Activated naive CD4-positive, alpha-beta T cell treated with Interleukin-2 at 50 U/mL for 16 hours (primary cell): ENCODE measurements around the gene AFG1L.
"Not testable (repeated sequence)": the region's sequence is repeated elsewhere in the genome, so short reads cannot be mapped to it uniquely, and the experiment has no call there.

Experiments used
- DNase-seq: peaks from one replicate; pipeline ENCODE4 v3.0.0-alpha.2; 2020

The AFG1L gene

GRCh38 chr6:108560463-108561308 lies 265.8 kb downstream of the AFG1L start, which contains the start of gene FOXO3:
Gene FOXO3, plus strand, starts transcription at chr6:108560917. Its CDS starts 292 bp downstream, at chr6:108561209.
- DNase-seq: peak; percentile 71

GRCh38 chr6:108561309-108561647 lies 266.4 kb downstream of the AFG1L start:
- not testable (repeated sequence) for DNase-seq

- DNase-seq: no peak
These were observed 267.1 kb downstream of the AFG1L start for GRCh38 chr6:108561742-108562502.

GRCh38 chr6:108562503-108562993 lies 267.7 kb downstream of the AFG1L start:
- DNase-seq: no peak

GRCh38 chr6:108563292-108563691 lies 268.4 kb downstream of the AFG1L start:
- DNase-seq: no peak

- DNase-seq: no peak
These were observed 269.3 kb downstream of the AFG1L start for GRCh38 chr6:108564178-108564577.

GRCh38 chr6:108565091-108565766 lies 270.4 kb downstream of the AFG1L start:
- DNase-seq: no peak

GRCh38 chr6:108565893-108566292 lies 271.0 kb downstream of the AFG1L start:
- DNase-seq: no peak

GRCh38 chr6:108566406-108566805 lies 271.6 kb downstream of the AFG1L start:
- DNase-seq: no peak

- DNase-seq: no peak
These were observed 273.2 kb downstream of the AFG1L start for GRCh38 chr6:108568101-108568500.

GRCh38 chr6:108568551-108569305 lies 273.9 kb downstream of the AFG1L start:
- DNase-seq: no peak

GRCh38 chr6:108570517-108570916 lies 275.7 kb downstream of the AFG1L start:
- no peak for DNase-seq

GRCh38 chr6:108574457-108575141 lies 279.7 kb downstream of the AFG1L start:
- no peak for DNase-seq
